Spinal cord (tissue), 10 donors: ENCODE data around the gene DIPK1B. TPM values are rescaled to one million over a fixed set of nuclear protein-coding genes. Genes with fewer than 3 reads are reported as not detected.
A peak's percentile ranks its signal among the peaks of the same experiment; 100 is the strongest.
"Not testable (repeated sequence)": the region's sequence is repeated elsewhere in the genome, so short reads cannot be mapped to it uniquely, and the experiment has no call there.

Source experiments
- DNase-seq, 6 donors: peaks; one replicate each; pipeline versions ENCODE4 v3.0.0 to v3.0.0-alpha.2; 2013 to 2015; ENCODE audit warnings: low spot score in 6 of 6, low read depth in 4 of 6
- H3K27ac ChIP-seq: one replicate; pipeline ENCODE4 v1.5.1; 2013; ENCODE audit warnings: low read depth, low read length, control low read depth
- H3K27me3 ChIP-seq: one replicate; pipeline ENCODE4 v1.6.1; 2013; ENCODE audit warnings: low read length; ENCODE audit not compliant: control insufficient read depth, insufficient read depth
- H3K36me3 ChIP-seq: one replicate; pipeline ENCODE4 v1.6.1; 2013; ENCODE audit warnings: low read length; ENCODE audit not compliant: control insufficient read depth, insufficient read depth
- H3K4me1 ChIP-seq: one replicate; pipeline ENCODE4 v1.6.1; 2013; ENCODE audit warnings: low read length; ENCODE audit not compliant: control insufficient read depth, insufficient read depth
- H3K4me3 ChIP-seq: one replicate; pipeline ENCODE4 v1.5.1; 2013; ENCODE audit warnings: low read depth, low read length, control low read depth
- H3K9me3 ChIP-seq: one replicate; pipeline ENCODE4 v1.6.1; 2013; ENCODE audit warnings: low read length; ENCODE audit not compliant: control insufficient read depth, insufficient read depth
- WGBS: methylation state at CpG from one replicate; pipeline ENCODE4 v1.1.5; 2013; ENCODE audit warnings: missing lambda C conversion rate; ENCODE audit not compliant: insufficient coverage; 5-methylcytosine and 5-hydroxymethylcytosine counted together
- polyA plus RNA-seq, 2 donors: library from polyadenylated mRNA; unstranded; fragments of 120-200 nt; gene quantifications; one replicate each; pipeline ENCODE4 v1.2.1, GENCODE V29; 2013; ENCODE audit not compliant: insufficient read length in 2 of 2
- total RNA-seq, 2 donors: library from RNA; depleted of rRNA in 1 of 2; stranded (reverse); fragments of 120-200 nt in 1 of 2; fragments of >200 nt in 1 of 2; gene quantifications; one replicate each; pipeline versions ENCODE4 v1.2.3 to v1.2.4, GENCODE V29; 2013 to 2014
- donor health status: healthy.

Gene DIPK1B
- total and polyA plus RNA-seq, 4 donors: 24.9 to 65.0 (median 55.6) TPM

- Histone ChIP-seq H3K36me3 (no peaks in the 10 kb centered on the region), H3K4me1 (peaks cover 7% of the 10 kb centered on the region), H3K9me3 (no peaks in the 10 kb centered on the region), H3K4me3 (no peak overlapping the region), H3K27me3 (no peaks in the 10 kb centered on the region), H3K27ac (no peak overlapping the region)
- no peak for DNase-seq
- WGBS: 99% methylated on average over 5 of the region's 7 CpGs
Measured at GRCh38 chr9:136707011-136707410, 5.4 kb upstream of the DIPK1B start.

DNA sequence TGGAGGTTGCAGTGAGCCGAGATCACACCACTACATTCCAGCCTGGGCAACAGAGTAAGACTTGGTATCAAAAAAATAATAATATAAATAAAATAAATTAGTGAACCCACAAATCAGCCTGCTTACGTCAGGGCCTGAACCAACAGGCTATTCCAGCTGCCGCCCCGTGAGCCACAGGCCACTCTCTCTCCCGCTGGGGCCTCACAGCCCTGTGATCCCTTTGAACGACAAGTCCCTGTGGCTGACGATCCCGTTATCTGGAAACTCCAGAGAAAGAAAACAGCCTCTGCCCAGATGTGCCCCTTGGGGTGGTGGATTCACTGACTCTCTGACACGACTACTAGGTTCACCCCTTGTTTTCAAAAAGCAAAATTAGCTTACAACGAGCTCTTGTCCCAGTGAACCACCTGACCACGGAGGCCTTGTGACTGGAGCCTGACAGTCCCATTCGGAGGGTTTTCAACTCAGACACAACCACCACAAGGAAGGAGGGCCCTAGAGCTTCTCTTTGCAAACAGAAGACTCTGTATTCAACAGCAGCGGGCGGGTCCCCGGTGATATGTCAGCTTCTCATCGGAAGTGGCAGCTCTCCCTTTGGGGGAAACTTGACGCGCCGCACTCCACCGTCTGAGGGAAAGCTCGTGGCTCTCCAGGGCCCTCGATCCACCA lies 4.4 kb upstream of the DIPK1B start:
- WGBS: 72% methylated on average over 21 of the region's 22 CpGs
- H3K27me3 ChIP-seq: no peaks in the 10 kb centered on the region
- no peak overlapping the region for H3K4me3 ChIP-seq
- no peak overlapping the region for H3K27ac ChIP-seq
- no peaks in the 10 kb centered on the region for H3K9me3 ChIP-seq
- H3K4me1 ChIP-seq: peaks cover 9% of the 10 kb centered on the region
- no peaks in the 10 kb centered on the region for H3K36me3 ChIP-seq
- DNase-seq: no peak

- H3K9me3 ChIP-seq: no peaks in the 10 kb centered on the region
- H3K36me3 ChIP-seq: peaks cover 12% of the 10 kb centered on the region
- H3K4me1 ChIP-seq: peaks cover 25% of the 10 kb centered on the region
- H3K27ac ChIP-seq: no peak overlapping the region
- 88% methylated on average over 24 of the region's 24 CpGs for WGBS
- DNase-seq: no peak
- no peaks in the 10 kb centered on the region for H3K27me3 ChIP-seq
- H3K4me3 ChIP-seq: no peak overlapping the region
Measured at GRCh38 chr9:136709454-136710109, 2.8 kb upstream of the DIPK1B start.

DNA sequence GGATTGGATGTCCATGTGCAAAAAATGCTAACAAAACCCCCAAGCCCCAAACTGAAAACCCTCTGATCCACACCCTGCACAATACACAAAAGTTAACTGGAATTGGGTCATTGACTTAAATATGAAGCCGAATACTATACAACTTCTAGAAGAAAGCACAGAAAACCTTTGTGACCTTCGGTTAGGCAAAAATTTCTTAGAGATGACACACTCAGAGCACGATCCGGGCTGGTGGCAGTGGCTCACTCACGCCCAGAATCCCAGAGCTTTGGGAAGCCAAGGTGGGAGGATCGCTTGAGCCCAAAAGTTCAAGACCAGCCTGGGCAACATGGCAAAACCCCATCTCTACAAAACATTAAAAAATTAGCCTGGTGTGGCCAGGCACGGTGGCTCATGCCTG lies 1.8 kb upstream of the DIPK1B start:
- no peak overlapping the region for H3K4me3 ChIP-seq
- peaks cover 20% of the 10 kb centered on the region for H3K36me3 ChIP-seq
- 94% methylated on average over 7 of the region's 7 CpGs for WGBS
- no peak for DNase-seq
- no peaks in the 10 kb centered on the region for H3K27me3 ChIP-seq
- no peaks in the 10 kb centered on the region for H3K9me3 ChIP-seq
- H3K4me1 ChIP-seq: peaks cover 32% of the 10 kb centered on the region
- no peak overlapping the region for H3K27ac ChIP-seq

DNA sequence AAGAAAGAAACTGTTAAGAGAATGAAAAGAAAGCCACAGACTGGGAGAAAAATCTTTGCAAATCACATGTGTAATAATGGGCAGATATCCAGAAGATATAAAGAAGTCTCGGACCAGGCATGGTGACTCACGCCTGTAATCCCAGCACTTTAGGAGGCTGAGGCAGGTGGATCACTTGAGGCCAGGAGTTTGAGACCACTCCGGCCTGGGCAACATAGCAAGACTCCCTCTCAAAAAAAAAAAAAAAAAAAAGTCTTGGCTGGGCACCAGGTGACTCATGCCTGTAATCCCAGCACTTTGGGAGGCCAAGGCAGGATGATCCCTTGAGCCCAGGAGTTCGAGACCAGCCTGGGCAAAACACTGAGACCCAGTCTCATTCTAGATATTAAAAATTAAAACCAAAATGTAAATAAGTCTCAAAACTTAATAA lies 1.1 kb upstream of the DIPK1B start:
- 80% methylated on average over 1 of the region's 4 CpGs for WGBS
- DNase-seq, H3K27me3 ChIP-seq, H3K27ac ChIP-seq, H3K9me3 ChIP-seq, H3K4me3 ChIP-seq: not testable (repeated sequence)
- H3K36me3 ChIP-seq: peaks cover 27% of the 10 kb centered on the region
- H3K4me1 ChIP-seq: peaks cover 32% of the 10 kb centered on the region

- peak overlapping the region; percentile 25 for H3K27ac ChIP-seq
- H3K4me1 ChIP-seq: peaks cover 32% of the 10 kb centered on the region
- no peaks in the 10 kb centered on the region for H3K9me3 ChIP-seq
- no peaks in the 10 kb centered on the region for H3K27me3 ChIP-seq
- H3K36me3 ChIP-seq: peaks cover 44% of the 10 kb centered on the region
- H3K4me3 ChIP-seq: peak overlapping the region; percentile 62
- DNase-seq: peak in 2 of 6 donors; percentile 13 to 44
- WGBS: 3% methylated on average over 46 of the region's 56 CpGs
Measured at GRCh38 chr9:136712690-136713544, 545 bp downstream of the DIPK1B start.

- DNase-seq: peak in 2 of 6 donors; percentile 32 to 72
- Histone ChIP-seq H3K9me3 (no peaks in the 10 kb centered on the region), H3K4me3 (peak overlapping the region; percentile 62), H3K4me1 (peaks cover 32% of the 10 kb centered on the region), H3K27me3 (no peaks in the 10 kb centered on the region), H3K27ac (peak overlapping the region; percentile 25), H3K36me3 (peaks cover 50% of the 10 kb centered on the region)
- WGBS: 22% methylated on average over 8 of the region's 8 CpGs
Measured at GRCh38 chr9:136713550-136713949, 1.2 kb downstream of the DIPK1B start.

GRCh38 chr9:136714096-136714892 lies 1.9 kb downstream of the DIPK1B start:
- Histone ChIP-seq H3K36me3 (peaks cover 57% of the 10 kb centered on the region), H3K4me3 (peak overlapping the region; percentile 62), H3K27ac (no peak overlapping the region), H3K27me3 (no peaks in the 10 kb centered on the region), H3K9me3 (no peaks in the 10 kb centered on the region), H3K4me1 (peaks cover 37% of the 10 kb centered on the region)
- 78% methylated on average over 14 of the region's 17 CpGs for WGBS
- no peak for DNase-seq

- H3K27me3 ChIP-seq: no peaks in the 10 kb centered on the region
- peaks cover 63% of the 10 kb centered on the region for H3K36me3 ChIP-seq
- H3K27ac ChIP-seq: no peak overlapping the region
- no peaks in the 10 kb centered on the region for H3K9me3 ChIP-seq
- no peak for DNase-seq
- no peak overlapping the region for H3K4me3 ChIP-seq
- peaks cover 42% of the 10 kb centered on the region for H3K4me1 ChIP-seq
- 59% methylated on average over 8 of the region's 8 CpGs for WGBS
Measured at GRCh38 chr9:136714893-136715274, 2.5 kb downstream of the DIPK1B start.
